Measurements from ENCODE around the gene MUC5B. TPM values are rescaled to one million over a fixed set of nuclear protein-coding genes. Genes with fewer than 3 reads are reported as not detected.

The MUC5B gene
- total RNA-seq, 1 donor from 2014 or later = not detected

DNA sequence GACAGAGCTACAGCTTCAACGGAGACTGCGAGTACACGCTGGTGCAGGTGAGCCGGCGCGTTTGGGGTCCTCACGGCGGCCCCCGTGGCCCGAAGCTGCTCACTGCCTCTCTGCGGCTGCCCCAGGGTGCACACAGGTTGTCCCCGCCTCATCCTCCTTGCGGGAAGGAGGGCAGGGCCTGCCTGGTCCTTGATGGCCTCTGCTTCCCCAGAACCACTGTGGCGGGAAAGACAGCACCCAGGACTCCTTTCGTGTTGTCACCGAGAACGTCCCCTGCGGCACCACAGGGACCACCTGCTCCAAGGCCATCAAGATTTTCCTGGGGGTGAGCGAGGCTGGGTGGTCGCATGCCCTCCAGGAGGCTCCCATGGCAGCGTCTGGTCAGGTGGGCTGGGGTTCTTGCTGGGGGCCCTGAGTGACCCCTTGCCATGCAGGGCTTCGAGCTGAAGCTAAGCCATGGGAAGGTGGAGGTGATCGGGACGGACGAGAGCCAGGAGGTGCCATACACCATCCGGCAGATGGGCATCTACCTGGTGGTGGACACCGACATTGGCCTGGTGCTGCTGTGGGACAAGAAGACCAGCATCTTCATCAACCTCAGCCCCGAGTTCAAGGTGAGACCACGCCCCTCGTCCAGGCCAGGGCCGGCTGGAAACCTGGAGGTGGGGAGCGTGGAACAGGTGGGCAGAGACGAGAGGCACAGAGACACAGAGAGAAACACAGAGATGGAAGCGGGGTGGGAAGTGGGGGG is 45.7 kb upstream of the MUC5B start:
- no peaks in the 10 kb centered on the region for H3K27me3 ChIP-seq (ENCODE audit: control insufficient read depth, insufficient read depth, low read length)
- no peak overlapping the region for H3K4me3 ChIP-seq (ENCODE audit: low read depth, low read length)
- no peaks in the 10 kb centered on the region for H3K36me3 ChIP-seq (ENCODE audit: control insufficient read depth, insufficient read depth, low read length)
- no peak for DNase-seq (ENCODE audit: low read depth)
- no peak for FAIRE-seq
- TF ChIP-seq, protein P1, sequence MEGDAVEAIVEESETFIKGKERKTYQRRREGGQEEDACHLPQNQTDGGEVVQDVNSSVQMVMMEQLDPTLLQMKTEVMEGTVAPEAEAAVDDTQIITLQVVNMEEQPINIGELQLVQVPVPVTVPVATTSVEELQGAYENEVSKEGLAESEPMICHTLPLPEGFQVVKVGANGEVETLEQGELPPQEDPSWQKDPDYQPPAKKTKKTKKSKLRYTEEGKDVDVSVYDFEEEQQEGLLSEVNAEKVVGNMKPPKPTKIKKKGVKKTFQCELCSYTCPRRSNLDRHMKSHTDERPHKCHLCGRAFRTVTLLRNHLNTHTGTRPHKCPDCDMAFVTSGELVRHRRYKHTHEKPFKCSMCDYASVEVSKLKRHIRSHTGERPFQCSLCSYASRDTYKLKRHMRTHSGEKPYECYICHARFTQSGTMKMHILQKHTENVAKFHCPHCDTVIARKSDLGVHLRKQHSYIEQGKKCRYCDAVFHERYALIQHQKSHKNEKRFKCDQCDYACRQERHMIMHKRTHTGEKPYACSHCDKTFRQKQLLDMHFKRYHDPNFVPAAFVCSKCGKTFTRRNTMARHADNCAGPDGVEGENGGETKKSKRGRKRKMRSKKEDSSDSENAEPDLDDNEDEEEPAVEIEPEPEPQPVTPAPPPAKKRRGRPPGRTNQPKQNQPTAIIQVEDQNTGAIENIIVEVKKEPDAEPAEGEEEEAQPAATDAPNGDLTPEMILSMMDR (IDR thresholded peaks at IDR 0.05; ENCODE audit: insufficient read depth, low read length, severe bottlenecking) = no peak

DNA sequence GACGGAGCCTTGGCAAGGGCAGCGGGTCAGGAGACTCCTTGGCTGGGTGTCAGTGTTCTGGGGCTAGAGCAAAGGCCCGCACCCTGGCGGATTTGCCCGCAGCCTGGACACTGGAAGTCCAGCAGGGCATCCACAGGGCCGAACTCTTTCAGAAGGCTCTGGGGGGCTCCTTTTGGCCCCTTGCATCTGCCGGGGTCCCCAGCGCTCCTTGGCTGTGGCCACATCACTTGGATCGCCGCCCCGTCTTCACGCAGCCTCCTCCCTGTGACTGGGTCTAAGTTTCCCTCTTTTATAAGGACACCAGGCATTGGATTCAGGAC is 45.1 kb upstream of the MUC5B start:
- no peaks in the 10 kb centered on the region for H3K27me3 ChIP-seq (ENCODE audit: control insufficient read depth, insufficient read depth, low read length)
- no peak for DNase-seq (ENCODE audit: low read depth)
- H3K4me3 ChIP-seq (ENCODE audit: low read depth, low read length) = no peak overlapping the region
- TF ChIP-seq, protein P1 (IDR thresholded peaks at IDR 0.05; ENCODE audit: insufficient read depth, low read length, severe bottlenecking) = no peak
- FAIRE-seq = no peak
- no peaks in the 10 kb centered on the region for H3K36me3 ChIP-seq (ENCODE audit: control insufficient read depth, insufficient read depth, low read length)

DNA sequence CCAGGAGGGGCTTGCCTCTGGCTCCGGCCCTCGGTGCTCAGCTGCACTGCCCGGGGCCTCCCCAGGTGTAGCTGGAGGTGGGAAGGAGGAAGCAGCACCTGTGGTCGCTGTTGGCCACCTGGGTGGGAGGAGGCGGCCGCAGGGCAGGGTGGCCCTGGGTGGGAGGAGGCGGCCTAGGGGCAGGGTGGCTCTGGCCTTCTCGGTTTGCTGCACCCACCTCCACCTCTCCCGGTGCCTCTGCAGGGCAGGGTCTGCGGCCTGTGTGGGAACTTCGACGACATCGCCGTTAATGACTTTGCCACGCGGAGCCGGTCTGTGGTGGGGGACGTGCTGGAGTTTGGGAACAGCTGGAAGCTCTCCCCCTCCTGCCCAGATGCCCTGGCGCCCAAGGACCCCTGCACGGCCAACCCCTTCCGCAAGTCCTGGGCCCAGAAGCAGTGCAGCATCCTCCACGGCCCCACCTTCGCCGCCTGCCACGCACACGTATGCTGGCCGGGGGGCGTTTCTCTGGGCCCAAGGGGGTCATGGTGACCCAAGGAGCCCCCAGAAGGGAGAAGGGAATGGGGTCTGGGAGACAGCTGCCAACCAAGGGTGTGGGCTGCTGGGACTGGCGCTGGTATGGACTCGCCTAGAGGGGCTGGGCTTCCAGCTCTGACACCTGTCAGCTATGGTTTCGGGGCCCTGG is 44.5 kb upstream of the MUC5B start:
- H3K27me3 ChIP-seq (ENCODE audit: control insufficient read depth, insufficient read depth, low read length) = no peaks in the 10 kb centered on the region
- no peak overlapping the region for H3K4me3 ChIP-seq (ENCODE audit: low read depth, low read length)
- no peaks in the 10 kb centered on the region for H3K36me3 ChIP-seq (ENCODE audit: control insufficient read depth, insufficient read depth, low read length)
- FAIRE-seq (no peak), DNase-seq (ENCODE audit: low read depth) (no peak)
- TF ChIP-seq, protein P1 (IDR thresholded peaks at IDR 0.05; ENCODE audit: insufficient read depth, low read length, severe bottlenecking) = no peak

DNA sequence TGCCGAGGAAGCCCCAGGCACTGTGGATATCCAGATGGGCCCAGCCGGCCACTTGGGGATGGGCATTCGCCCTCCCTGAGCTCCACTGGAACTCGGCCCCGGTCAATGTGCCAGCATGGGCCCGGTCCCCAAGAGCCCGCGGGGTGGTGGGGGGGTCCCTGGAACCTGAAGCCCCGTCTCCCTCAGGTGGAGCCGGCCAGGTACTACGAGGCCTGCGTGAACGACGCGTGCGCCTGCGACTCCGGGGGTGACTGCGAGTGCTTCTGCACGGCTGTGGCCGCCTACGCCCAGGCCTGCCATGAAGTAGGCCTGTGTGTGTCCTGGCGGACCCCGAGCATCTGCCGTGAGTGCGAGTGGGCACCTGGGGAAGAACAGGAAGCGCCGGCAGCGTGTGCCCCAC is 44.0 kb upstream of the MUC5B start:
- Histone ChIP-seq H3K27me3 (ENCODE audit: control insufficient read depth, insufficient read depth, low read length) (no peaks in the 10 kb centered on the region), H3K4me3 (ENCODE audit: low read depth, low read length) (no peak overlapping the region), H3K36me3 (ENCODE audit: control insufficient read depth, insufficient read depth, low read length) (no peaks in the 10 kb centered on the region)
- TF ChIP-seq, protein P1 (IDR thresholded peaks at IDR 0.05; ENCODE audit: insufficient read depth, low read length, severe bottlenecking) = no peak
- DNase-seq (ENCODE audit: low read depth) (no peak), FAIRE-seq (no peak)

DNA sequence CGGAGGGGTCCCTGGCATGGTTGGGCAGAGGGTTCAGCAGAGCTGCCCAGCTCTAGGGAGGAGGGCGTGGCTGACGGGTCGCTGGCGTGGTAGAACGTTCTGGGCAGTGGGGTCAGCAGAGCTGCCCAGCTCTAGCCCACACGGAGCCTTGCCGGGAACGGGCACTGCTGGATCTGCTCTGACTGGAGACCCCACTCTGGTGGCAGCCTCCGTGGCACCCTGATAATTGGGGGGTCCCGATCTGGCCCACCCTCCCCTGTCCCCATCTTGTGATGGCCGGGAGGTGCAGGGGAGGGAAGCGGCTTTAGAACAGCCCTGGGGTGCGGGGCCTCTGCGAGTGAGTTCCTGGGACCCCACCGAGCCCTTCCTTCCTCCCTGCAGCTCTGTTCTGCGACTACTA is 43.2 kb upstream of the MUC5B start:
- Histone ChIP-seq H3K36me3 (ENCODE audit: control insufficient read depth, insufficient read depth, low read length) (no peaks in the 10 kb centered on the region), H3K27me3 (ENCODE audit: control insufficient read depth, insufficient read depth, low read length) (no peaks in the 10 kb centered on the region), H3K4me3 (ENCODE audit: low read depth, low read length) (no peak overlapping the region)
- no peak for FAIRE-seq
- TF ChIP-seq, protein P1 (IDR thresholded peaks at IDR 0.05; ENCODE audit: insufficient read depth, low read length, severe bottlenecking) = no peak
- DNase-seq (ENCODE audit: low read depth) = no peak
